ENCODE results near the gene BCAM. TPM values are rescaled to one million over a fixed set of nuclear protein-coding genes. Genes with fewer than 3 reads are reported as not detected.
"Not testable (repeated sequence)": the region's sequence is repeated elsewhere in the genome, so short reads cannot be mapped to it uniquely, and the experiment has no call there.

BCAM gene
- polyA plus RNA-seq, 3 donors = 433 to 689 (median 663) TPM

DNA sequence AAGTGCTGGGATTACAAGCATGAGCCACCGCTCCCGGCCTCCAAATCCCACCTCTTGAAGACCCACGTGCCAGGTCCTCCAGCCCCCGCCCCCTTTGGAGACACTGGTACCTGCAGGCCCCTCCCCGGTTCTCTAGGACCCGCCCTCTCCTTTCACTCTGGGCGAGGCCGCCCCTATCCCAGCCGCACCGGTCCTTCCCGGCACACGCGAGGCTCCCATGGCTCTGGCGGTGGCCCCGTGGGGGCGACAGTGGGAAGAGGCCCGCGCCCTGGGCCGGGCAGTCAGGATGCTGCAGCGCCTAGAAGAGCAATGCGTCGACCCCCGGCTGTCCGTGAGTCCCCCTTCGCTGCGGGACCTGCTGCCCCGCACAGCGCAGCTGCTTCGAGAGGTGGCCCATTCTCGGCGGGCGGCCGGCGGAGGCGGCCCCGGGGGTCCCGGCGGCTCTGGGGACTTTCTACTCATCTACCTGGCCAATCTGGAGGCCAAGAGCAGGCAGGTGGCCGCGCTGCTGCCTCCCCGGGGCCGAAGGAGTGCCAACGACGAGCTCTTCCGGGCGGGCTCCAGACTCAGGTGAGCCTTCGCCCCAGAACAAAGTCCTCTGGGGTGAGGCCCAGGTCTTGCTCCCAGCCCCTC is 31.1 kb upstream of the BCAM start, which contains the start of gene CBLC:
TSS of gene CBLC (plus strand) at position 176 of the 633 bp plus-strand sequence. CDS start at position 218, 42 bp downstream.
- peak in 1 of 11 donors; percentile 38 for DNase-seq (ENCODE audit: extremely low read depth in 1 of 11, low read depth in 9 of 11, low spot score in 4 of 11)

DNA sequence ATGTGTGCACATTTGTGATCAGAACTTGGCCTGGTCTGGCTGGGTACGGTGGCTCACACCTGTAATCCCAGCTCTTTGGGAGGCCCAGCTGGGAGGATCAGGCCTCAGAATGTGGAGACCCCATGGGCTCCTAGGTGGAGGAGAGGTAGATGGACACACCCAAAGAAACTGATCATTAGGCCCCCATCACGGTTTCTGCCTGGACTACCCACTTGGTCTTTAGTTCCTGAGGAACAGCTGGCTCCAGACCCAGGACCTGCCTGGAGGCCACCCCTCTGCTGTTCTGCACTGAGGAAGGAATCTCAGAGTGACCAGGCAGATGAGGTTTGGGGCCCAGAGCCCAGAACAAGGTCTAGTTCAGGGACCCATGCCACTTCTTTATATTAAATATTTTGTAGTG is 29.8 kb upstream of the BCAM start:
- no peak for DNase-seq (ENCODE audit: extremely low read depth in 1 of 11, low read depth in 9 of 11, low spot score in 4 of 11)

DNA sequence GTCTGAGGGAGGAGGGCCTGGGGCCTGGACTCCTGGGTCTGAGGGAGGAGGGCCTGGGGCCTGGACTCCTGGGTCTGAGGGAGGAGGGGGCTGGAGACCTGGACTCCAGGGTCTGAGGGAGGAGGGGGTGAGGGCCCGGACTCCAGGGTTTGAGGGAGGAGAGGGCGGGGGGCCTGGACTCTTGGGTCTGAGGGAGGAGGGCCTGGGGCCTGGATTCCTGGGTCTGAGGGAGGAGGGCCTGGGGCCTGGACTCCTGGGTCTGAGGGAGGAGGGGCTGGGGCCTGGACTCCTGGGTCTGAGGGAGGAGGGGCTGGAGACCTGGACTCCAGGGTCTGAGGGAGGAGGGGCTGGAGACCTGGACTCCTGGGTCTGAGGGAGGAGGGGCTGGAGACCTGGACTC is 27.2 kb upstream of the BCAM start:
- DNase-seq (ENCODE audit: extremely low read depth in 1 of 11, low read depth in 9 of 11, low spot score in 4 of 11) = not testable (repeated sequence)

DNA sequence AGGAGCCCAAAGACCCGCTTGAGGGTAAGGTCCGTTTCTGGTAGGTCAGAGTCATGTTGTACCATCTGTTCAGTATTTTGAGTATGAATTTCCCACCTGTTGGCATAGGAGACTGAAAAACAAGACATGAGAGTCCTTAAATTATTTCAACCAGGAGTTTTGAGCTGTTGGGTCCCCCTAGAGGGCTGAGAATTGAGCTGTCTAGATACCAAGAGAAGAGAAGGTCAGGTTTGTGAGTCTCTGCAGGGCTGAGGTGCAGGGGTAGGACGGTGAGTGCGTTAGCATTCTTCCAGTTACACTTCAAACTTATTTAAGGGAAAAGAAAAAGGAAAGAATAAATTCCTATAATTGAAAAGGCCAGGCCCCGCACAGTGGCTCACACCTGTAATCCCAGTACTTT is 26.2 kb upstream of the BCAM start:
- DNase-seq (ENCODE audit: extremely low read depth in 1 of 11, low read depth in 9 of 11, low spot score in 4 of 11) = no peak

DNA sequence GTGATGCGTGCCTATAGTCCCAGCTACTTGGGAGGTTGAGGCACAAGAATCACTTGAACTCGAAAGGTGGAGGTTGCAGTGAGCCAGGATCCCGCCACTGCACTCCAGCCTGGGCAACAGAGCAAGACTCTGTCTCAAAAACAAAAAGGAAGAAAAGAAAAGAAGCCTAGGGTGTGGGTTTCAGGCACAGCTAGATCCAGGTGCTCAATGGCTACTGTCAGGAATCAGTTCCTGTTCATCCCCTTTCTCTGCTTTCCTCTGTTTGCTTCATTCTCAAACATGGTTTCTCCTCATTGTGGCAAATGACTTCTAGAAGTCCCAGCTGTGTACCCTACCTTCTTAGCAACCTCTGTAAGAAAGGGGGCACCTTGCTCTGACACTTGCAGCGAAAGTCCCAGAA is 25.4 kb upstream of the BCAM start:
- DNase-seq (ENCODE audit: extremely low read depth in 1 of 11, low read depth in 9 of 11, low spot score in 4 of 11) = no peak

DNA sequence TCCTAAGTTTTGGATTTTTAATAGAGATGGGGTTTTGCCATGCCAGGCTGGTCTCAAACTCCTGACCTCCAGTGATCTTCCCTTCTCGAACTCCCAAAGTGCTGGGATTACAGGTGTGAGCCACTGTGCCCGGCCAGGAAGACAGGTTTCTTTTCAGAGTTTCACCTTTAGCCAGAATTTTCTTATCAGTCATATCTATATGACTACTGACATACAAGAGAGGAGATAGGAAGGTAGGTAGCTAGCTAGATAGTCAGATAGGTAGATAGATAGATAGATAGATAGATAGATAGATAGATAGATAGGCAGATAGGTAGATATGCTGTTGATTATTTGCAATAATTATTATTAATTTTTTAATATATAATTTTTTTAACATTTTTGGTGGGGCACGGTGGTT is 23.6 kb upstream of the BCAM start:
- DNase-seq (ENCODE audit: extremely low read depth in 1 of 11, low read depth in 9 of 11, low spot score in 4 of 11) = no peak

DNA sequence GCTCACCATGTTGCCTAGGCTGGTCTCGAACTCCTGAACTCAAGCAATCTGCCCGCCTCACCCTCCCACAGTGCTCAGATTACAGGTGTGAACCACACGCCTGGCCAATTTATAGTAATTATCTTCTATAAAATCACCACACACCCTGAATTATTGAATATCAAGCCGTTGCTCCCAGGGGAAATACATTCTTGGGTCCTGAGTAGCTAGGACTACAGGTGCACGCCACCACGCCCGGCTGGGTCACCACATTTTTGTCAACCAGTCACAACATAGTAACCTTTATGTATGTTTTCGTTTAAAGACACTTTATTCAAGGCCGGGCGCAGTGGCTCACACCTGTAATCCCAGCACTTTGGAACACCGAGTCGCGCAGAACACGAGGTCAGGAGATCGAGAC is 22.9 kb upstream of the BCAM start:
- DNase-seq (ENCODE audit: extremely low read depth in 1 of 11, low read depth in 9 of 11, low spot score in 4 of 11) = no peak

DNA sequence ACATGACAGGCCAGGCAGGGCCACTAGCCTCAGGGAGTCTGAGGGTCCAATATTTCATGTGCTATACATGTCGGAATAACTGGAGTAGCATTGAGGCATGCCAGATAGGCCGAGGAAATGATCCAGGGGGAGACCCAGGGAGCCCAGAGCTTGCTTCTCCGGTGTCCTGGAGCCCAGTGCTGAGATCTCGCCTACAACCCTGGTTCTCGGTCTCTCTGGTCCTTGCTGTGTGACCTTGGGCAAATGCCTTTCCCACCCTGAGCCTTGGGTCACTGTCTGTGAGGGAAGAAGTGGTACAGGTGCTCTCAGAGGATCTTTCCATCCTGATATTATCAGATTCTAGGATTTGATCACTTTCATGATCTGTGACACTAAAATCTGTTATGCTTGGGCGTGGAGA is 19.9 kb upstream of the BCAM start:
- no peak for DNase-seq (ENCODE audit: extremely low read depth in 1 of 11, low read depth in 9 of 11, low spot score in 4 of 11)

DNA sequence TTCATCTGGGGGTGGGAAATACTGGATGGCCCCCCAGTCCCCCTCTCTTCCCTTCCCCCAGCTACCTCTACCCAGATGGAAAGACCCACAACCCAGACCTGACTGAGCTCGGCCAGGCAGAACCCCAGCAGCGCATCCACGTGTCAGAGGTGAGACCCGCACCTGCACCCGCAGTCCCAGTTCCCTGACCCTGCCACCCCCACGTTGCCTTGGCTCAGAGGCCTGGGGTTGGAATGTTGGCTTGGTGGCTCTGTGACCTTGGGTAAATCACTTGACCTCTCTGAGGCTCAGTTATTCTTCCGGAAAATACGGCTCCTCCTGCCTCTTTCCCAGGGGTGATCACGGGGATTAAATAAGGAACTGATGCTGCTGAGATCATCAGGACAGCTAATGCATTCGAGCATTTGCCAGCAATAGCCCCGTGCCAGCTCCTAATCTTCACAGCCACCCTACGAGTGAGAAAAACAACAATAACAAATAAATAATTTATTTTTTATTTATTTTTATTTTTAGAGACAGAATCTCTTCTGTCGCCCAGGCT is 18.9 kb upstream of the BCAM start:
- DNase-seq (ENCODE audit: extremely low read depth in 1 of 11, low read depth in 9 of 11, low spot score in 4 of 11) = no peak

DNA sequence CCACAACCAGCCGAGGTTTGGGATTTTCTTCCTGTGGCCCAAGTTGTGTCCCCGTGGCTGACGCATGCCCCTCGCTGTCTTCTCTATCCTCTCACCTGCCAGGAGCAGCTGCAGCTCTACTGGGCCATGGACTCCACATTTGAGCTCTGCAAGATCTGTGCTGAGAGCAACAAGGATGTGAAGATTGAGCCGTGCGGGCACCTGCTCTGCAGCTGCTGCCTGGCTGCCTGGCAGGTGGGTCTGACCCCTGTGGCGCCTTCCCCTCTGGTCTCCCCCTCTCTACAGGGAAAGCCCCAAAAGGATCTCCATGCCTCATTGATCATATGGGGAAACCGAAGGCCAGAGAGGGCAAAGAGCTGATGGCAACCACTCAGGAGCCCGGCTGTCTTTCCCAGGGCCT is 16.6 kb upstream of the BCAM start:
- no peak for DNase-seq (ENCODE audit: extremely low read depth in 1 of 11, low read depth in 9 of 11, low spot score in 4 of 11)

DNA sequence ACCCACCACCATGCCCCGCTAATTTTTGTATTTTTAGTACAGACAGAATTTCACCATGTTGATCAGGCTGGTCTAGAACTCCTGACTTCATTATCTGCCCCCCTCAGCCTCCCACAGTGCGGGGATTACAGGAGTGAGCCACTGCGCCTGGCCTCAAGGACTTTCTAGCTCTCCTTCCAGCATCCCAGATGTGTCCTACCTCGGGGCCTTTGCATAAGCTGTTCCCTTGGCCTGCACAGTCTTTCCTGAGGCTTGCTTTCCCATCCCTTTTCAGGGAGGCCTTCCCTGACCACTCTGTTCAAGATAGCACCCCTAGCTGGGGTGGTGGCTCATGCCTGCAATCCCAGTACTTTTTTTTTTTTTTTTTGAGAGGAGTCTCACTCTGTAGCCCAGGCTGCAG is 14.3 kb upstream of the BCAM start:
- DNase-seq (ENCODE audit: extremely low read depth in 1 of 11, low read depth in 9 of 11, low spot score in 4 of 11) = no peak

DNA sequence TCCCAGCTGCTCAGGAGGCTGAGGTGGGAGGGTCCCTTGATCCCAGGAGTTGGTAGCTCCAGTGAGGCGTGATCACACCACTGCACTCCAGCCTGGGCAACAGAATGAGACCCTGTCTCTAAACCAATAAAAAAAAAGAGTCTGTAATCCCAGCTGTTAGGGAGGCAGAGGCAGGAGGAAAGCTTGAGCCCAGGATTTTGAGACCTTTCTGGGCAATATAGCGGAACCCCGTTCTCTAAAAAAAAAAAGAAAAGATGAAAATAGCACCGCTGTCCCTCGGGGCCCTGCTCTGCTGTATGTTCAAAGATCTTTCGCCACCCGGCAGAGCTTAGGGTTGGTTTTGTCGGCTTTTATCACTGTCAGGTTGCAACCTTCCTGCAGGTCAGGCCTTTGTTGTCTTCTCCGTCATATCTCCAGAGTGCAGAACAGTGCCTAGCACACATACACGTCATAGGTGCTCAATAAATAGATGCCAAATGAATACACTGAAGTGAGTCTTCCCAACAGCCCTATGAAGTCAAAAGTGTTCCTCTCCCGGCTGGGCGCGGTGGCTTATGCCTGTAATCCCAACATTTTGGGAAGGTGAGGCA is 13.4 kb upstream of the BCAM start:
- DNase-seq (ENCODE audit: extremely low read depth in 1 of 11, low read depth in 9 of 11, low spot score in 4 of 11) = no peak

DNA sequence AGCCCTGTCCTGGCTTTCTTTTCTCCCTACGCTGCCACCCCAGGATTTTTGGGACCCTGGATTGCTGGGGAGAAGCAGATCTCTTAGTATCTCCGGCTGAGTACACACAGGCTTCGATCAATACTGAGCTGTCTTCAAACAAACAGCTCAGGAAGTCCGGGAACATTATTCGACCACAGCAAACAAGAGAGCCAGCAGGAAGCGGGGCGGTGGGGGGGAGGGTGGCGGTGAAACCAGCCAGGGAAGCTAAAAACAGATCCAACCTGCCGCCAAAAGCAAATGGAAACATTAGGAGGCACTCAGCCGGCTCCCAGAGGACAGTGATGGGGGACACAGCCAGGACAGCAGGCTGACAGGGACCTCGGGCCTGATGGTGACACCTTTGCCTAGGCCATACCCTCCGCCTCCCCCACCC is 12.2 kb upstream of the BCAM start:
- DNase-seq (ENCODE audit: extremely low read depth in 1 of 11, low read depth in 9 of 11, low spot score in 4 of 11) = no peak

DNA sequence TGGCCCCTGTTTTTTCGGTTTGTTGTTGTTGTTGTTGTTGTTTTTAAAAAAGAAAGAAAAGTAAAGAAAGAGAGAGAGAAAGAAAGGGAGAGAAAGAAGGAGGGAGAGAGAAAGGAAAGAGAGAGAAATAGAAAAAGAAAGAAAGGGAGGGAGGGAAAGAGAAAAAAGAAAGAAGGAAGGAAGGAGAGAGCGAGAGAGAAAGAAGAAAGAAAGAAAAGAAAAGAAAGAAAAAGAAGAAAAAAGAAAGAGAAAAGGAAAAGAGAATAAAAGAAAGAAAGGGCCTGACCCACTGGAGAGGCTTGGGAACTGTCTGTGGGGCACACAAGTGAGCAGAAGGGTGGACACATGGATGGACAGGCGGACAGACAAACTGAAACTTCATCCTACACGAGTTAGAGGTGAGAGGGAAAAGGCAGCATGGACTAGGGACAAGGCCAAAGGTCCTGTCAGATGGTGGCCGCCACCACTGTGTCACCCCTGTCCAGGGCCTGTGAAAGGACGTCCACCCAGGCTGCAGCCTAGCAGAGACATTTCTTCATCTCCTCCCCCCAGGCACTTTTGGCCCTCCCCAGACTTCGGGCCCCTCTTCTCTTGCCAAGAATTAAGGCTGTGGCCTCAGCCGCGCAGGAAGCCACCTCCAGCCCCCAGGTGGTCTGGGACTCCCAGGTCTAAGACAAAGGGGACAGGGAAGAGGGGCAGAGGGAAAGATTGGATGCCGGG is 9.1 kb upstream of the BCAM start:
- DNase-seq (ENCODE audit: extremely low read depth in 1 of 11, low read depth in 9 of 11, low spot score in 4 of 11) = no peak

DNA sequence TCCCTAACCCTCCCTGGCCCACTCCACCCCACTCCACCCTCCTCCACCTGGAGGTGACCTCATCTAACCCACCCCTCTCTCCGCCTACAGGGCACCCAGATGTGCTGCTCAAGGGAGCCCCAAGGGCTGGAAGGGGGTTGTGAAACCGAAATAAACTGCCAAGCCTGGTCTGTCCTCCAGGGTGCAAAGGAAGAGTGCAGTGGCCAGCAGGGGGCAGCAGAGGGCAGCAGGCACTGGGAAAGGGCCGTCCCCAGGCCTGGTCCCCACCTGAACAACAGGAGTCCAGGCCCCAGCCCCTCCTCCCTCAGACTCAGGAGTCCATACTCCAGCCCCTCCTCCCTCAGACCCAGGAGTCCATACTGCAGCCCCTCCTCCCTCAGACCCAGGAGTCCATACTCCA is 8.4 kb upstream of the BCAM start:
- peak in 4 of 11 donors; percentile 73 to 81 (median 78) for DNase-seq (ENCODE audit: extremely low read depth in 1 of 11, low read depth in 9 of 11, low spot score in 4 of 11)

DNA sequence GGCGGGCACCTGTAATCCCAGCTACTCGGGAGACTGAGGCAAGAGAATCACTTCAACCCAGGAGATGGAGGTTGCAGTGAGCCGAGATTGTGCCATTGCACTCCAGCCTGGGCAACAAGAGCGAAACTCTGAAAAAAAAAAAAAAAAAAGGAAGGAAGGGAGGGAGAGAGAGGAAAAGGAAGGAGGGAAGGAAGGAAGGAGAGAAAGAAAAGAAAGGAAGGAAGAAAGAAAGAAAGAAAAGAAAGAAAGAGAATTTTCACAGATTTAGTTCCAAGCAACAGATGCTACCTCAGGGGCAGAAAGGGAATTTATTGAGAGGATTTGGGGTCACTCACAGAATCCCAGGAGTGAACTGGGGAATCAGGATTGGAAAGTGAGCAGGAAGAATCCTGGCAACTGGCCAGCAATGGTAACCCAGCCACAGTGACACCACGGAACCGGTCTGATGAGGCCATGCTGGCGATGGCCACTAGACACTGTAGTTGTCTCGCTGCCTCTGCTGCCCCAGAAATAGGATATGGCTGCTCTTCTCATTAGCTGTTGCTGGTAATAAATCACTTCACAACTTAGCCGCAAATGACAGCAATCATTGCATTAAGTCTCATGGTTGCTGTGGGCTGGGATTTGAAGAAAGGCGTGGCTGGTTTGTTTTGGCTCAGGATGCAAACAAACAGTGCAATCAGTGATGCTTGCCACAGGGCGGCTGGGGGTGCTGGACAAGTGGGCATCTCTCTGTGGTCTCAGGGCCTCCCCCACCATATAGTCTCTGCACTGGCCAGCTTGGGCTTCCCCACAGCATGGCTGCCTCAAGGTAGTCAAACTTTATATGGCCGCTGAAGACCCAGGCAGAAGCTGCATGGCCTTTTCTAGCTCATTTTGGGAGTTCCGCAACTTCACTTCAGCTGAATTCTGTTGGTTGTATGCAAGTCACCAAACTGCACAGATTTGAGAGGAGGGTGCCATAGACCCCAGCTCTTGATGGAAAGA is 5.2 kb upstream of the BCAM start:
- DNase-seq (ENCODE audit: extremely low read depth in 1 of 11, low read depth in 9 of 11, low spot score in 4 of 11) = no peak

DNA sequence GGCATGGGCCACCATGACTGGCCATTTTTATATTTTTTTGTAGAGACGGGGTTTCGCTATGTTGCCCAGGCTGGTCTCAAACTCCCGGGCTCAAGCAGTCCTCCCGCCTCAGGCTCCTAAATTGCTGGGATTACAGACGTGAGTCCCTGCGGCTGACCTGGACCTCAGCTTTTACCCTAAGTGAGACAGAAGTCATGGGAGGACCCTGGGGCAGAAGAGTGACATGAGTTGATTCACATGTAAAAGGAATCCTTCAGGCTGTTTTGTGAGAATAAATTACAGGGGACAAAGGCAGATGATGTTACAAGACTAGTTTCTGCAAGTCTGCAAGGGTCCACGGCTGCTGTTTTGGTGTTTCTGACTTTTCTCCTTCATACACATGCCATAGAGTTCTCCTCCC is 2.6 kb upstream of the BCAM start:
- DNase-seq (ENCODE audit: extremely low read depth in 1 of 11, low read depth in 9 of 11, low spot score in 4 of 11) = no peak

DNA sequence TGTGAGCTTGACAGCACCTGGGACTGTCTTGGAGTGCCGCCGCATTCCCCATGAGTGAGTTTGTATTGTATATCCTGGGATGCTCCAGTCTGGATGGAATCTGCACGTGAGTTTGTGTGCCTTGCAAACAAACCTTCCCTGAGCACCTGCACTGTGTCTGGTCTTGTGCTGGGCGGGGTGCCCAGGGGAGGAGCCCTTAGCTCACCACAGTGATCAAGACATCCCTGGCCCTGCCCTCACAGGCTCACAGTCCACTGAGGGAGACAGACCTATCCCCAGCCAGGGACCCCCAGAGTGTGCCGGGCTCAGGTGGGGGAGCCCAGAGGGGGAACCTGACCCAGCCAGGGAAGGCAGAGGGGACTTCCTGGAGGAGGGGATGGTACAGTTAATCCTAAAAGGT is 1.7 kb upstream of the BCAM start:
- no peak for DNase-seq (ENCODE audit: extremely low read depth in 1 of 11, low read depth in 9 of 11, low spot score in 4 of 11)
